ENCODE measurements around the gene GTPBP2. TPM values are rescaled to one million over a fixed set of nuclear protein-coding genes. Genes with fewer than 3 reads are reported as not detected.

Gene GTPBP2
- total and polyA plus RNA-seq, 2 experiments from 2014 or later, result 17.5 to 55.9 TPM

DNA sequence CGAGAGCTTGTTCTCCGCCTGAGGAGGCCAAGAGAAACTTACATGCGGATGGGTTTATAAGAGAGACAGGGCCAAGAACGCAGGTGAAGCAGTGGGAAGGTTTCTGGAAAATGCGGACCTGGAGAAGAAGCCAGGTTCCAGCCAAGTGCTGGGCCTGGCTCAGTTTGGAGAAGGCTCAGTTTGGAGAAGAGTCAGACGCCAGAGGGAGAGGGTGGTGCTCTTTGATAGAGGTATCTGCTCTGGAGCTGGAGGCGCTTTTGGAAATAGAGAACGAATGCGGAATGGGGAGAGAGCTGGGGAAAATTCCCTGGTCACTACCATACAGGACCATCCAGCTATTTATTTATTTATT, 16.5 kb upstream of the GTPBP2 start (continued):
- TF ChIP-seq, protein P1, sequence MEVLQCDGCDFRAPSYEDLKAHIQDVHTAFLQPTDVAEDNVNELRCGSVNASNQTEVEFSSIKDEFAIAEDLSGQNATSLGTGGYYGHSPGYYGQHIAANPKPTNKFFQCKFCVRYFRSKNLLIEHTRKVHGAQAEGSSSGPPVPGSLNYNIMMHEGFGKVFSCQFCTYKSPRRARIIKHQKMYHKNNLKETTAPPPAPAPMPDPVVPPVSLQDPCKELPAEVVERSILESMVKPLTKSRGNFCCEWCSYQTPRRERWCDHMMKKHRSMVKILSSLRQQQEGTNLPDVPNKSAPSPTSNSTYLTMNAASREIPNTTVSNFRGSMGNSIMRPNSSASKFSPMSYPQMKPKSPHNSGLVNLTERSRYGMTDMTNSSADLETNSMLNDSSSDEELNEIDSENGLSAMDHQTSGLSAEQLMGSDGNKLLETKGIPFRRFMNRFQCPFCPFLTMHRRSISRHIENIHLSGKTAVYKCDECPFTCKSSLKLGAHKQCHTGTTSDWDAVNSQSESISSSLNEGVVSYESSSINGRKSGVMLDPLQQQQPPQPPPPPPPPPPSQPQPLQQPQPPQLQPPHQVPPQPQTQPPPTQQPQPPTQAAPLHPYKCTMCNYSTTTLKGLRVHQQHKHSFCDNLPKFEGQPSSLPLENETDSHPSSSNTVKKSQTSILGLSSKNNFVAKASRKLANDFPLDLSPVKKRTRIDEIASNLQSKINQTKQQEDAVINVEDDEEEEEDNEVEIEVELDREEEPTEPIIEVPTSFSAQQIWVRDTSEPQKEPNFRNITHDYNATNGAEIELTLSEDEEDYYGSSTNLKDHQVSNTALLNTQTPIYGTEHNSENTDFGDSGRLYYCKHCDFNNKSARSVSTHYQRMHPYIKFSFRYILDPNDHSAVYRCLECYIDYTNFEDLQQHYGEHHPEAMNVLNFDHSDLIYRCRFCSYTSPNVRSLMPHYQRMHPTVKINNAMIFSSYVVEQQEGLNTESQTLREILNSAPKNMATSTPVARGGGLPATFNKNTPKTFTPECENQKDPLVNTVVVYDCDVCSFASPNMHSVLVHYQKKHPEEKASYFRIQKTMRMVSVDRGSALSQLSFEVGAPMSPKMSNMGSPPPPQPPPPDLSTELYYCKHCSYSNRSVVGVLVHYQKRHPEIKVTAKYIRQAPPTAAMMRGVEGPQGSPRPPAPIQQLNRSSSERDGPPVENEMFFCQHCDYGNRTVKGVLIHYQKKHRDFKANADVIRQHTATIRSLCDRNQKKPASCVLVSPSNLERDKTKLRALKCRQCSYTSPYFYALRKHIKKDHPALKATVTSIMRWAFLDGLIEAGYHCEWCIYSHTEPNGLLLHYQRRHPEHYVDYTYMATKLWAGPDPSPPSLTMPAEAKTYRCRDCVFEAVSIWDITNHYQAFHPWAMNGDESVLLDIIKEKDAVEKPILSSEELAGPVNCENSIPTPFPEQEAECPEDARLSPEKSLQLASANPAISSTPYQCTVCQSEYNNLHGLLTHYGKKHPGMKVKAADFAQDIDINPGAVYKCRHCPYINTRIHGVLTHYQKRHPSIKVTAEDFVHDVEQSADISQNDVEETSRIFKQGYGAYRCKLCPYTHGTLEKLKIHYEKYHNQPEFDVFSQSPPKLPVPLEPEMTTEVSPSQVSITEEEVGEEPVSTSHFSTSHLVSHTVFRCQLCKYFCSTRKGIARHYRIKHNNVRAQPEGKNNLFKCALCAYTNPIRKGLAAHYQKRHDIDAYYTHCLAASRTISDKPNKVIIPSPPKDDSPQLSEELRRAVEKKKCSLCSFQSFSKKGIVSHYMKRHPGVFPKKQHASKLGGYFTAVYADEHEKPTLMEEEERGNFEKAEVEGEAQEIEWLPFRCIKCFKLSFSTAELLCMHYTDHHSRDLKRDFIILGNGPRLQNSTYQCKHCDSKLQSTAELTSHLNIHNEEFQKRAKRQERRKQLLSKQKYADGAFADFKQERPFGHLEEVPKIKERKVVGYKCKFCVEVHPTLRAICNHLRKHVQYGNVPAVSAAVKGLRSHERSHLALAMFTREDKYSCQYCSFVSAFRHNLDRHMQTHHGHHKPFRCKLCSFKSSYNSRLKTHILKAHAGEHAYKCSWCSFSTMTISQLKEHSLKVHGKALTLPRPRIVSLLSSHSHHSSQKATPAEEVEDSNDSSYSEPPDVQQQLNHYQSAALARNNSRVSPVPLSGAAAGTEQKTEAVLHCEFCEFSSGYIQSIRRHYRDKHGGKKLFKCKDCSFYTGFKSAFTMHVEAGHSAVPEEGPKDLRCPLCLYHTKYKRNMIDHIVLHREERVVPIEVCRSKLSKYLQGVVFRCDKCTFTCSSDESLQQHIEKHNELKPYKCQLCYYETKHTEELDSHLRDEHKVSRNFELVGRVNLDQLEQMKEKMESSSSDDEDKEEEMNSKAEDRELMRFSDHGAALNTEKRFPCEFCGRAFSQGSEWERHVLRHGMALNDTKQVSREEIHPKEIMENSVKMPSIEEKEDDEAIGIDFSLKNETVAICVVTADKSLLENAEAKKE (CRISPR knock-in tag; IDR thresholded peaks at IDR 0.05), result no peak
- TF ChIP-seq CREB1 (CRISPR knock-in tag; IDR thresholded peaks at IDR 0.05; ENCODE audit: low read depth) (no peak), POLR2AphosphoS5 (IDR thresholded peaks at IDR 0.05; ENCODE audit: low read depth) (no peak), STAT1 (IDR thresholded peaks at IDR 0.05; ENCODE audit: unreplicated experiment) (no peak), ZNF331 (CRISPR knock-in tag; IDR thresholded peaks at IDR 0.05; ENCODE audit: low read depth) (no peak)
- TF ChIP-seq, protein P2, sequence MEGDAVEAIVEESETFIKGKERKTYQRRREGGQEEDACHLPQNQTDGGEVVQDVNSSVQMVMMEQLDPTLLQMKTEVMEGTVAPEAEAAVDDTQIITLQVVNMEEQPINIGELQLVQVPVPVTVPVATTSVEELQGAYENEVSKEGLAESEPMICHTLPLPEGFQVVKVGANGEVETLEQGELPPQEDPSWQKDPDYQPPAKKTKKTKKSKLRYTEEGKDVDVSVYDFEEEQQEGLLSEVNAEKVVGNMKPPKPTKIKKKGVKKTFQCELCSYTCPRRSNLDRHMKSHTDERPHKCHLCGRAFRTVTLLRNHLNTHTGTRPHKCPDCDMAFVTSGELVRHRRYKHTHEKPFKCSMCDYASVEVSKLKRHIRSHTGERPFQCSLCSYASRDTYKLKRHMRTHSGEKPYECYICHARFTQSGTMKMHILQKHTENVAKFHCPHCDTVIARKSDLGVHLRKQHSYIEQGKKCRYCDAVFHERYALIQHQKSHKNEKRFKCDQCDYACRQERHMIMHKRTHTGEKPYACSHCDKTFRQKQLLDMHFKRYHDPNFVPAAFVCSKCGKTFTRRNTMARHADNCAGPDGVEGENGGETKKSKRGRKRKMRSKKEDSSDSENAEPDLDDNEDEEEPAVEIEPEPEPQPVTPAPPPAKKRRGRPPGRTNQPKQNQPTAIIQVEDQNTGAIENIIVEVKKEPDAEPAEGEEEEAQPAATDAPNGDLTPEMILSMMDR (conservative IDR thresholded peaks at IDR 0.05; ENCODE audit: low read depth in 2 of 2), result no peak
- TF ChIP-seq, protein P3, sequence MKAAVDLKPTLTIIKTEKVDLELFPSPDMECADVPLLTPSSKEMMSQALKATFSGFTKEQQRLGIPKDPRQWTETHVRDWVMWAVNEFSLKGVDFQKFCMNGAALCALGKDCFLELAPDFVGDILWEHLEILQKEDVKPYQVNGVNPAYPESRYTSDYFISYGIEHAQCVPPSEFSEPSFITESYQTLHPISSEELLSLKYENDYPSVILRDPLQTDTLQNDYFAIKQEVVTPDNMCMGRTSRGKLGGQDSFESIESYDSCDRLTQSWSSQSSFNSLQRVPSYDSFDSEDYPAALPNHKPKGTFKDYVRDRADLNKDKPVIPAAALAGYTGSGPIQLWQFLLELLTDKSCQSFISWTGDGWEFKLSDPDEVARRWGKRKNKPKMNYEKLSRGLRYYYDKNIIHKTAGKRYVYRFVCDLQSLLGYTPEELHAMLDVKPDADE (IDR thresholded peaks at IDR 0.05), result no peak
